ENCODE results near the gene PA2G4.
"Not testable (repeated sequence)": the region's sequence is repeated elsewhere in the genome, so short reads cannot be mapped to it uniquely, and the experiment has no call there.

Gene PA2G4

DNA sequence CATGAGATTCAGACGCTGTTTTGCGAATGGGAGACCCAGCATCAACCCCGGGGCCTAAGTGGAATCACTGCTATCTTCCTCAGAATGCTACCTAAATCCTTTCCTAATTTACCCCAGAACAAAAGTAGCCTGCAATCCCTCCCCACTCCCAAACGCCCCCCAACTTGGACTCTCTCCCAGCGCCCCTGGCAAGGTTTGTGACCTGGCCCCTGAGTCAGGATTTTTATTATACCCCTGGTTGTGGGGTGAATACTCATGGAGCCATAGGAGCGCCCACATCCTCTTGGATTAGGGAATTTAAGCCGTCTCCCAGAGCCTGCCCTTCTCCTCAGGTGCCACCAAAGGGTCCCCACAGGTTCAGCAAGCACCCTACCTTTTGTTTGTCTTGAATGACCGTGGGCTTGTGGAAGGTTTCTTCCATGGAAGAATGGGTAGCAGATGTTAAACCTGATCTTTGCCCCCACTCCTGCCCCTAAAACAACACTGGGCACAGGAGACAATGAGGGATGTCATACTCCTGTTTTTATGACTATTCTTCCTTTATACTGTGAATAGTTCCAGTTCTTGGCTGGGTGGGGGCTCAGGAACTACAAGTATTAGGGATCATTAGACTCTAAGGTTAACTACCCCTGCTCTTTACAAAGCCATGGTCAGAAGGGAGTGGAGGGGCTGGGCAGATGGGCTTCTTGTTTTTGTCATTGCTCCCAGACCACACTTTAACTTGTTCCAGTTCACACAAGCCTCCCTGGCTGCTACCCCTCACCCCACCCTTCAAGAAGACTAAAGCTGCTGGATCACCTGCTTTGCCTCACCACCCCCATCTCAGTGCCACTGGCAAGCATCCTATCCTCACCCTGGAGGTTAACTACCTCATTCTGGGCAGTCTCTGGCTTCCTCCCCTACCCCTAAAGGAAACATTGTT lies 48.7 kb downstream of the PA2G4 start:
- ChIA-PET POLR2A (no interaction called here), CTCF (interaction anchor here (3.8 kb wide), 1 partner anchor 34 kb away, joined by 16 read pairs; the partner anchor contains the start of gene ZC3H10)
- no peak for DNase-seq (ENCODE audit: extremely low spot score)
- TF ChIP-seq, protein P1, sequence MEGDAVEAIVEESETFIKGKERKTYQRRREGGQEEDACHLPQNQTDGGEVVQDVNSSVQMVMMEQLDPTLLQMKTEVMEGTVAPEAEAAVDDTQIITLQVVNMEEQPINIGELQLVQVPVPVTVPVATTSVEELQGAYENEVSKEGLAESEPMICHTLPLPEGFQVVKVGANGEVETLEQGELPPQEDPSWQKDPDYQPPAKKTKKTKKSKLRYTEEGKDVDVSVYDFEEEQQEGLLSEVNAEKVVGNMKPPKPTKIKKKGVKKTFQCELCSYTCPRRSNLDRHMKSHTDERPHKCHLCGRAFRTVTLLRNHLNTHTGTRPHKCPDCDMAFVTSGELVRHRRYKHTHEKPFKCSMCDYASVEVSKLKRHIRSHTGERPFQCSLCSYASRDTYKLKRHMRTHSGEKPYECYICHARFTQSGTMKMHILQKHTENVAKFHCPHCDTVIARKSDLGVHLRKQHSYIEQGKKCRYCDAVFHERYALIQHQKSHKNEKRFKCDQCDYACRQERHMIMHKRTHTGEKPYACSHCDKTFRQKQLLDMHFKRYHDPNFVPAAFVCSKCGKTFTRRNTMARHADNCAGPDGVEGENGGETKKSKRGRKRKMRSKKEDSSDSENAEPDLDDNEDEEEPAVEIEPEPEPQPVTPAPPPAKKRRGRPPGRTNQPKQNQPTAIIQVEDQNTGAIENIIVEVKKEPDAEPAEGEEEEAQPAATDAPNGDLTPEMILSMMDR (IDR thresholded peaks at IDR 0.05; ENCODE audit: control extremely low read depth, extremely low read depth, low read depth, missing control alignments): no peak

DNA sequence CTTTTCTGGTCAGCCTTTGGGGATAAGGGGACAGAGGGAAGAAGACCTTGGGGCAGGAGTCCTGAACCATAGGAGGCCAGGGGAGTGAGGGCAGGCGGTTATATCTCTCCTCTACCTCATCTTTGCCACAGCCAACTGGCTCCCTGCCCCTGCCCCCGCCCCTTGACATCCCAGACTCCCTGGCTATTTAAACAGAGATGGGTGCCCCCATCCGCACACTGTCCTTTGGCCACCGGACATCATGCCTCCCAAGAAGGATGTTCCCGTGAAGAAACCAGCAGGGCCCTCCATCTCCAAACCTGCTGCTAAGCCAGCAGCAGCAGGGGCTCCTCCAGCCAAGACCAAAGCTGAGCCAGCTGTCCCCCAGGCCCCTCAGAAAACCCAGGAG lies 49.3 kb downstream of the PA2G4 start:
- CTCF ChIA-PET: interaction anchor here (1.0 to 3.8 kb wide), 3 partner anchors 14 to 36 kb away, joined by 3 to 16 read pairs (median 6); partner anchors contain the start of genes SMARCC2 and ZC3H10
- POLR2A ChIA-PET: no interaction called here

DNA sequence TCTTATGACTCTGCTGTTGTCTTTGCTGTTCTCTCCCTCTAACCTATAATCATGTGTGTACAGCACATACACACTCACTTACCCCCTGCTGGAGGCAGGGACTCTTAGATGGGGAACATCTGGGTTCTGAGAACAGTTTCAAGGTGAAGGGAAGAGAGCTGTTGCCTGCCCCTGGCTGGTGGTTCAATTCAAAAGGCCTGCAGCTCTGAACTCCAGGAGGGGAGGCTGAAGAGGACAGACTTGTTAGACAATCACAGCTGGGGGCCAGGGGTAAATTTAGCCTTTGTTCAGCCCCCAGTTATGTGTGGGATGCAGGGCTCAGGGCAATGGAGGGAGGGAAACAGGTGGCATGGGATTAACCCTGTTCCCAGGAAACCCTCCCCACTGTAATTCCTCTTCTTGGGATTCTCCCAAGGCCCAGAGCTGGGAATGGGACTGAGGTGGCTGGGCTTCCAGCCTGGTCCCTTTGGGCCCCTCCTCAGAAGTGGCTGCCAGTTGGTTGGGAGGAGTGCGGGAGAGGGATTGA lies 50.0 kb downstream of the PA2G4 start:
- DNase-seq (ENCODE audit: extremely low spot score): no peak
- CTCF ChIA-PET: interaction anchor here (1.0 to 3.8 kb wide), 4 partner anchors 14 to 38 kb away, joined by 3 to 16 read pairs (median 4); partner anchors contain the start of genes SMARCC2 and ZC3H10
- TF ChIP-seq, protein P1 (IDR thresholded peaks at IDR 0.05; ENCODE audit: control extremely low read depth, extremely low read depth, low read depth, missing control alignments): no peak
- POLR2A ChIA-PET: interaction anchor here (0.9 kb wide), 1 partner anchor 36 kb away, joined by 3 read pairs; the partner anchor contains the start of gene ZC3H10

More for the DNA sequence above, 49.3 kb downstream of the PA2G4 start:
- TF ChIP-seq, protein P1 (IDR thresholded peaks at IDR 0.05; ENCODE audit: control extremely low read depth, extremely low read depth, low read depth, missing control alignments): no peak
- no peak for DNase-seq (ENCODE audit: extremely low spot score)

DNA sequence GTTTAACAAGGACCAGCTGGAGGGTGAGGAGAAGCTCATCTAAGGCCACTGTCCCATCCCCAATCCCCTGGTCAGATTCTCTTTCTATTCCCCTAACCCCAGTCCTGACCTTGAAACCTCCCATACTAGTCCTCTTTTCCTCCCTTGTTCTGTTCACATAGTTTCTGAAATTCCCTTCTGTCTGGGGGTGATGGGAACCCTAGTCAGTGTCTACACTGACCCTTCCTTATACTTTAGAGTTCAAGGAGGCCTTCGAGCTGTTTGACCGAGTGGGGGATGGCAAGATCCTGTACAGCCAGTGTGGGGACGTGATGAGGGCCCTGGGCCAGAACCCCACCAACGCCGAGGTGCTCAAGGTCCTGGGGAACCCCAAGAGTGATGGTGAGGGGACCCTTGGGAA lies 50.5 kb downstream of the PA2G4 start:
- POLR2A ChIA-PET: interaction anchor here (0.9 kb wide), 1 partner anchor 37 kb away, joined by 3 read pairs; the partner anchor contains the start of gene ZC3H10
- CTCF ChIA-PET: interaction anchor here (1.0 to 3.8 kb wide), 5 partner anchors 15 to 37 kb away, joined by 3 to 16 read pairs (median 4); partner anchors contain the start of genes SMARCC2 and ZC3H10
- TF ChIP-seq, protein P1 (IDR thresholded peaks at IDR 0.05; ENCODE audit: control extremely low read depth, extremely low read depth, low read depth, missing control alignments): no peak
- no peak for DNase-seq (ENCODE audit: extremely low spot score)

DNA sequence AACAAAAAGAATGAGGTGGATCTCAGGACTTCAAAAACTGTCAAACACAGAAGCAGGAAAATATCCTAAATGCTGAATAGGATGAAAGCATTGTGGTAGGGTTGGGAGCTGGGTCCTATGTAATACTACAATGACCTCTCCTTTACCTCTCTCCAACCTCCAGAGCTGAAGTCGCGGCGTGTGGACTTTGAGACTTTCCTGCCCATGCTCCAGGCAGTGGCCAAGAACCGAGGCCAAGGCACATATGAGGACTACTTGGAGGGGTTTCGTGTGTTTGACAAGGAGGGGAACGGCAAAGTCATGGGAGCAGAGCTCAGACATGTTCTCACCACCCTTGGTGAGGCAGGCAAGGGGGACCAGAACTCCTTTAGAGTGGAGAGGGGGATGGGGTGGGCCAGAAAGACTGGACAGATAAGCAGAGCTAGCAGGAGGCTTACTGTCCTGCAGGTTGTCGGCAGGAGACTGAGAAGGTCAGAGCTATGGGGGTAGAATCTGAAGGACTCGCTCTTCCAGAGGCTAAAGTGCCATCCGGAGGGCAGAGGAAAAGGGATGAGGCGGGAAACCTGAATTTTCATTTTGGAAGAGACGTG lies 51.0 kb downstream of the PA2G4 start:
- no peak for DNase-seq (ENCODE audit: extremely low spot score)
- POLR2A ChIA-PET: no interaction called here
- CTCF ChIA-PET: interaction anchor here (1.2 to 3.8 kb wide), 6 partner anchors 18 to 37 kb away, joined by 3 to 16 read pairs (median 4); partner anchors contain the start of genes ESYT1, SMARCC2 and ZC3H10
- TF ChIP-seq, protein P1 (IDR thresholded peaks at IDR 0.05; ENCODE audit: control extremely low read depth, extremely low read depth, low read depth, missing control alignments): no peak

DNA sequence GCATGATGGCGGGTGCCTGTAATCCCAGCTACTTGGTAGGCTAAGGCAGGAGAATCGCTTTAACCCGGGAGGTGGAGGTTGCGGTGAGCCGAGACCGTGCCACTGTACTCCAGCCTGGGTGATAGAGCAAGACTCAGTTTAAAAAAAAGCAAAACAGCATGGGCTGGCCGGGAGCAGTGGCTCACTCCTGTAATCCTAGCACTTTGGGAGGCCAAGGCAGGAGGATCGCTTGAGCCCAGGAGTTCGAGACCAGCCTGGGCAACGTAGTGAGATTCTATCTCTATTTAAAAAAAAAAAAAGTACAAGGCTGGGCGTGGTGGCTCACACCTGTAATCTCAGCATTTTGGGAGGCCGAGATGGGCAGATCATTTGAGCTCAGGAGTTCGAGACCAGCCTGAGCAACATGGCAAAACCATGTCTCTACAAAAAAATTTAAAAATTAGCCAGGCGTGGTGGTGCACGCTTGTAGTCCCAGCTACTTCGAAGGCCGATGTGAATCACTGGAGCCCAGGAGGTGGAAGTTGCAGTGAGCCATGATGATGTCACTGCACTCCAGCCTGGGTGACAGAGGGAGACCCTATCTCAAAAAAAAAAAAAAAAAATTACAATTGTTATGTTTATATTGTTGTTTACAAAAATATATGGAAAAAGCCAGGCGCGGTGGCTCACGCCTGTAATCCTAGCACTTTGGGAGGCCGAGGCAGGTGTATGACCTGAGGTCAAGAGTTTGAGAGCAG lies 52.3 kb downstream of the PA2G4 start:
- DNase-seq (ENCODE audit: extremely low spot score): not testable (repeated sequence)
- ChIA-PET CTCF (interaction anchor here (1.0 to 3.8 kb wide), 6 partner anchors 9 to 38 kb away, joined by 3 to 16 read pairs (median 4); partner anchors contain the start of genes ESYT1, SMARCC2 and ZC3H10), POLR2A (interaction anchor here (0.7 kb wide), 1 partner anchor 326 kb away, joined by 5 read pairs; no protein-coding TSS in a partner anchor)
